ENCODE measurements around the gene FHIT.
"Not testable (repeated sequence)": the region's sequence is repeated elsewhere in the genome, so short reads cannot be mapped to it uniquely, and the experiment has no call there.

FHIT gene

GRCh38 chr3:60708191-60708975, 542.9 kb downstream of the FHIT start:
- no peak for DNase-seq (ENCODE audit: low read depth, low spot score)

GRCh38 chr3:60707452-60708020, 543.7 kb downstream of the FHIT start:
- no peak for DNase-seq (ENCODE audit: low read depth, low spot score)

GRCh38 chr3:60703956-60704736, 547.1 kb downstream of the FHIT start:
- DNase-seq (ENCODE audit: low read depth, low spot score), result no peak

DNA sequence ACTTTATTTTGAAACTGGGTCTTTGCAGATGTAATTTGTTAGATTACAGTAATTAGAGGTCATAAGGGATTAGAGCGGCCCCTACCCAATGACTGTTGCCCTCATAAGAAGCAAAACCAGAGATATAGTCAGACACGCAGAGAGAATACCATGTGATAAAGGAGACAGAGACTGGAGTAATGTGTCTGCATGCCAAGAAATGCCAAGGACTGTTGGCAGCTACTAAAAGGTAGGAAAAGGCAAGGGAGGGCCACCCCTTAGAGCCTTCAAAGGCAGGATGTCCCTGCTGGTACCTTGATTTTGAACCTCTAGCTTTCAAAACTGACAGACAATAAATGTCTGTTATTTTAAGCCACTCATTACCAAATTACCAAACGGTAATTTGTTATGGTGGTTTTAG, 548.2 kb downstream of the FHIT start:
- DNase-seq (ENCODE audit: low read depth, low spot score), result no peak

DNA sequence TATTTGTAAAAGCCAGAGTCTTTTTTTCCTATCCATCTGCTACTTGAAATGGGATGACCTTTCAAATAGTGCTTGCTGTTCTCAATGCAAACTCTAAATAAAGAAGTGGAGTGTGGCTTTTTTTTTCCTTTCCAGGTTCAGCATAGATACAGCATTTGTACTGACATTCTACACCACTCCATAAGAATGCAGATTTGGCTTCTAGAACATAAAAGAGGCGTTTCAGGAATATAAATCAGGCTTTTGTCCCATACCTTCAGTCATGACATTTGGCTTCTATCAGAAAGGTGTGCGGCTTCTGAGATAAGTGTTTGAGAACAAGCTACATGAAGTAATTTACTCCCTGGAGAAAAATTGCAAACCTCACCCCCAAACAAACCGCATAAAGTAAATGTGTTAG, 553.1 kb downstream of the FHIT start:
- DNase-seq (ENCODE audit: low read depth, low spot score), result no peak

GRCh38 chr3:60697132-60697531, 554.1 kb downstream of the FHIT start:
- no peak for DNase-seq (ENCODE audit: low read depth, low spot score)

DNA sequence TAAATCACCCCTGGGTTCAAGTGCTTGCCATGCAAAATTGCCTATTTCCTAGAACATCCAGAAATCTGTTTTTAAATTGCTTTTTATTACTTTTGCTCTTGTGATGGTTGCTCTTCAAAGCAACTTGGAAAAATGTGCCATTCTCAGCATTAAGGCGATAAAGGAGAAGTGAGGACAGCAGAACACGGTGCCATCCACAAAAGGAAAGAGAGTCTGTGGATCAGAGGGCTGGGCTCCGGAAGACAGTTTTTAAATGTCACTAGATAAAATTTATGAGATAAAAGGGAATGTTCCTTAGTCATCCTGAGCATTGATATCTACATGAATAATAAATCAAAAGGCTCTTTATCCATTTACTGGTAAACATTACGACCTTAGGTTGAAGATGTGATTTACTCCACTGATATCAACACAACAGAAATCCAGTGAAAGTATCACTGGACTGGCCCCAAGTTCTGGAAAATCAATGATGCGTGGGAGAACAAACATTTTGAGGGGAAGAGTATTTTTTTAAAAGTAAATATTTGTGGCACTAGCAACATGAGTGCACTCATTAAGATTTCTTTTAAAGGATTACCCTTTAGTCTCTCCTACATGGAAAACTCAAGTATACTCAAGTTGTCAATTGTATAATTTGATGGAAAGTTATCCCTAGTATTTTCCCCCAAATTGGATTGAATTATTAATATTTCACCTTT, 554.7 kb downstream of the FHIT start:
- no peak for DNase-seq (ENCODE audit: low read depth, low spot score)

DNA sequence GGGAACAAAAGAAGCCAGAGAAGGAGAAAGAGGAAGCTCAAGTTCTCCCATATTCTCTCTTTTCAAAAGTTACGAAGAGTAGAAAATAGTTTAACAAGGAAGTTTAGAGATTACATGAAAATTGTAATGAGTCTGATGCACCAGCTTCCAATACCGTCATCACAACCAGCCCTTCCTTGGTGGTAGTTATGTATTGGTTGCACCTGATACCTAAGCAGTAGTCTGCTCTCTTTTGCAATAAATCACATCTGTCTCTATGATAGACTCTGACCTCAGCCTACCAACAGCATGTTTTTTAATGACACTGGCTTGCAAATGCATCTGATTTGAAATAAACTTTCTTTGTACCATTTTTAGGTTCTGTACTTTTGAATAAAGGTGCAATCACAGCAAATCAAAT, 575.8 kb downstream of the FHIT start:
- DNase-seq (ENCODE audit: low read depth, low spot score), result no peak

DNA sequence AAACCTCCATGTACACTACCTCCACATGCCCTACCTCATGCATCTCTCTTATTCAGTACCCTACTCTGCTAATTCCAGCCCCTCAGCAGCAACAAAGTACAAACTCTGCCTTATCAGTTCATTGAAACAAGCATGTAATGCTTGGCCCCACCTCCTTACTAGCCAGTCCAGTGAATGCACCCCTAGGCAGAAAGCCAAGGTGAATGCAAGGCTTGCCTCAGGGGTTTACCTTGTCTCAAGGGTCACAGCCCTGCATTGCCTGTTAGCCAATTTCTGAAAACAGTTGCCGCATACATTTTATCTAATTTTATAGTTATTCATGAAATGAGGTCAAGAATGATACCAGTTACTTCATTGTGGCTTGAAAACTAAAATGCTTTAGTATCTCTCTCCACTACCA, 576.4 kb downstream of the FHIT start:
- DNase-seq (ENCODE audit: low read depth, low spot score), result no peak

DNA sequence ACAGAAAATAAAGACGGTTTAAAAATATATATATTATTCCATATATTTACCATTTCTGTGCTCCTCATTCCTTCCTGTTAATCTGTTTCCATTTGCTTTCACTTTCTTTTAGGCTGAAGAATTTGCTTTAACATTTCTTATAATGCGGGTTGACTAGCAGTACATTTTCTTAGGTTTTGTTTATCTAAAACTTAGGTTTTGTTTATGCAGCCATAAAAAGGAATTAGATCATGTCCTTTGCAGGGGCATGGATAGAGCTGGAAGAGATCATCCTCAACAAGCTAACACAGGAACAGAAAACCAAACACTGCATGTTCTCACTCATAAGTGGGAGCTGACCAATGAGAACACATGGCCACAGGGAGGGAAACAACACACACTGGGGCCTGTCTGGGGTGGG, 578.1 kb downstream of the FHIT start:
- no peak for DNase-seq (ENCODE audit: low read depth, low spot score)

DNA sequence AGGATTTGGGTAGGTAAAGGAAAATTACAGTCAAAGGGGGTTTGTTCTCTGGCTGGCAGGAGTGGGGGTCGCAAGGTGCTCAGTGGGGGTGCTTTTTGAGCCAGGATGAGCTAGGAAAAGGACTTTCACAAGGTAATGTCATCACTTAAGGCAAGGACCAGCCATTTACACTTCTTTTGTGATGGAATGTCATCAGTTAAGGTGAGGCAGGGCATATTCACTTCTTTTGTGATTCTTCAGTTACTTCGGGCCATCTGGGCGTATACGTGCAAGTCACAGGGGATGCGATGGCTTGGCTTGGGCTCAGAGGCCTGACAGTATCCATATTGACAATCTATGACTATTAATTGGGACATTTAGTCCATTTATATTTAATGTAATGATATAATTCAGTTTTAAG, 578.9 kb downstream of the FHIT start:
- not testable (repeated sequence) for DNase-seq (ENCODE audit: low read depth, low spot score)

GRCh38 chr3:60669636-60670035, 581.6 kb downstream of the FHIT start:
- no peak for DNase-seq (ENCODE audit: low read depth, low spot score)

DNA sequence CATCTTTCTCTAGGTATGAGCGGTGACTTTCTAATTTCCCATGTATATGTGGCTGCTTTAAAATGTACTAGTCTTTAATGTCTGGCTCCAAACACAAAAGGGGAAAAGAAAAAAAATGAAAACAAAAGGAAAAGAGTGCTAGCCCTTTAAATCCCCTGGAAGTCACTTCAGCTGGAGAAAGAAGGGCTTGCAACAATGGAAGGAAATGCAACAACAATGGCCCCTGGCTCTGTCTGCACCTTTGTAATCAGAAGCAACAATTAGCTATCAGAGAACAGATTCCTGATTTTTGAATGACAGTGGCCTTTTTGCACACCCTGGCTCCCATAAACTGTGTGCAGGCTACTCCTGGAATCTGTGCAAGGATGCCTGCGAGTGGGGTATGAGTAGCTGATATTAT, 591.2 kb downstream of the FHIT start:
- no peak for DNase-seq (ENCODE audit: low read depth, low spot score)

- no peak for DNase-seq (ENCODE audit: low read depth, low spot score)
Observed at GRCh38 chr3:60659098-60659497, 592.2 kb downstream of the FHIT start.

GRCh38 chr3:60657972-60658371, 593.3 kb downstream of the FHIT start:
- DNase-seq (ENCODE audit: low read depth, low spot score), result no peak

GRCh38 chr3:60652829-60653228, 598.4 kb downstream of the FHIT start:
- DNase-seq (ENCODE audit: low read depth, low spot score), result no peak

- DNase-seq (ENCODE audit: low read depth, low spot score), result no peak
Observed at GRCh38 chr3:60651799-60652198, 599.5 kb downstream of the FHIT start.

DNA sequence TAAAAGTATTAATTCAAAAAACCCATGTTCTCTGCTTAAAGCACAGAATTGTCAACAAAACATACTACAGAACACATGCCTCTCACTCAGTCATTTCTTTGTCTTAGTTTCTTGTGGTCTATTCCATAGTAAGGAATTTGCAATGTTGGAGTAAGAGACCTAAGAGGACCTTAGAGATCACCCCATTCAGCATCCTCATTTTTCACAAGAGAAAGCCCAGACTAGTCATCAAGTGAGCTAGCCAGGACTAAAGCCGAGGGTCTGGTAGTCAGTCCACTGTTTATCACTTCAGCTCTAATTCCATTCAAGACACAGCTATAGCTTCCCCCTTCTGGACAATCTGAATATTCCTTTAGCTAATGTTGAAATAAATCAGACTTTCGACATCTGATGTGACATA, 601.1 kb downstream of the FHIT start:
- DNase-seq (ENCODE audit: low read depth, low spot score), result no peak

DNA sequence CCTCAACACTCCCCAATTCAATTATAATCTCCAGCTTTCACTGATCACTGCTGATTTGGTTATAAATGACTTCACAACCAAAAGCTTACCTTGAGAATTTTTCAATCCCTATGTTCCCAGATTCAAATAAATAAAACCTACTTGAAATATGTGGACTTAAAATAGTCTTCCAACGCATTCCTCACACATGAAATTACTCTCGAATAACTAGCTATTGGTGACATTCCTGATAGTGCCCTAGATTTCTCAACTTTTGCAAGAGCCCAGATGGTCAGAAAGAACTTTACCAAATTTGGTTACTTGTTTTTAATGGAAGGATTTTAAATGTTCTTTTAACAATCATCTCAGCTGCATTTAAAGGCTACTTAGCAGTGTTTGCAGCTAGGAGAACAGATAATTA, 605.5 kb downstream of the FHIT start:
- no peak for DNase-seq (ENCODE audit: low read depth, low spot score)

DNA sequence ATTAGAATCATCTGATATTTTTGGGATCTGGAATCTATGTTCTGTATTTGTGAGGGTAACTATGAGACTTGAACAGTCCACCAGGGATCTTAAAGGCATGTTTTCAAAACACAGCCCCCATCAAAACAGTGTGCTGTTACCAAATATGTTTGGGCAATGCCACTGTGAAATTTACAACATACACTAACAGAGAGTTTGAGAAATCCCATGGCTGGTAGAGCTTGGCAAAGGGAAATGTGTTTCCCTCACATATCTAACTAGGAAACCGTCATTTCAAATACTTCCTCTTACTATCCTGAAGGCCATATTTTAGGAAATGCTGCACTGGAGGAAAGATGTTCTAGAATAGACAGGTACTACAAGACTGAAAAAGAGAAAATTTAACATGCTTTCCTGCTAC, 607.4 kb downstream of the FHIT start:
- DNase-seq (ENCODE audit: low read depth, low spot score), result no peak

DNA sequence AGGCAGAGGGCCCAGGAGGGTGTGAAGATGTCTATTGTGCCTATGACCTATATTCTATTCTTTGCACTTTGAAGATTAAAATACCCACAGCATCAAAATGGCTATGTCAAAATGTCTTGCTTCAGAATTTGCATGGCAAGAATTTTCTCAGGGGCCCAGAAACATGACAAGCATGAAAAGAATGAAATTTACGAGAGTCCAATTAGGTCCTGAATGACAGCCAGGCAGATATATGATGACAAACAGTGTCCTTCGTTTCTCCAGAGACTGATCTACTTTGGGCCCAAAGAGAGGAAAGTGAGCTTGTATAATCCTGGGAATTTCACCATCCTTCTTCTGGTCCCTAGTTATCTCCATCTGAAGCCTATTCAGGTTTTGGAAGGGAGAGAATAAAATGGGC, 609.9 kb downstream of the FHIT start:
- DNase-seq (ENCODE audit: low read depth, low spot score), result no peak

- DNase-seq (ENCODE audit: low read depth, low spot score), result no peak
Observed at GRCh38 chr3:60636846-60637245, 614.4 kb downstream of the FHIT start.
